HL-60 (cell line): Measurements from ENCODE around the gene CEP97.

Source experiments
- CTCF ChIP-seq: IDR thresholded peaks from one replicate; pipeline ENCODE4 v1.5.1; 2011; ENCODE audit warnings: low read length, control low read depth, inconsistent platforms; ENCODE audit not compliant: insufficient read depth
- GABPA ChIP-seq: IDR thresholded peaks from 2 replicates; pipeline ENCODE4 v1.6.1; 2012; ENCODE audit warnings: low read depth
- POLR2AphosphoS5 ChIP-seq: IDR thresholded peaks from 2 replicates; pipeline ENCODE4 v1.6.1; 2012; ENCODE audit warnings: low read depth
- REST ChIP-seq: IDR thresholded peaks from 2 replicates; pipeline ENCODE4 v1.6.1; 2012; ENCODE audit warnings: low read depth; ENCODE audit not compliant: insufficient replicate concordance
- SPI1 ChIP-seq: IDR thresholded peaks from 2 replicates; pipeline ENCODE4 v1.6.1; 2012; ENCODE audit warnings: low read depth, mild to moderate bottlenecking, borderline replicate concordance

GRCh38 chr3:101725194-101725889 is 928 bp downstream of the CEP97 start:
- TF ChIP-seq SPI1 (no peak), CTCF (no peak), GABPA (no peak), REST (no peak), POLR2AphosphoS5 (no peak)
